K562 (cell line): ENCODE results near the gene FGGY. TPM values are rescaled to one million over a fixed set of nuclear protein-coding genes. Genes with fewer than 3 reads are reported as not detected.

Experiments used
- ATAC-seq: fragments of 200-7000 bp; cut with Tn5 transposase; 3 replicates; pipeline ENCODE4 v1.9.1; 2020; ENCODE audit warnings: moderate library complexity
- BruUV-seq: library from RNA; stranded (reverse); fragments of 400-500 nt; replicated peaks from 2 replicates; lab custom pipeline; 2021; lab: Mats Ljungman, UMichigan
- CTCF ChIA-PET: fragments of 300-600 bp; formaldehyde crosslinking; extraction: SDS; loops from one replicate; lab custom pipeline; 2021; ENCODE audit warnings: low intra/inter-chr PET ratio; lab: Yijun Ruan, JAX
- POLR2A ChIA-PET: fragments of 300-600, 350-650 bp; sonication (Branson Sonifier 250); formaldehyde crosslinking; extraction: SDS; loops from one replicate; lab custom pipeline; 2021; ENCODE audit warnings: antibody characterized with exemption, inconsistent platforms; lab: Yijun Ruan, JAX
- DNase-seq, 4 experiments: peaks; one replicate each; pipeline versions ENCODE4 v3.0.0 to v3.0.0-alpha.2; 2011 to 2018; ENCODE audit warnings: low spot score in 3 of 4, mixed read lengths in 3 of 4; ENCODE audit errors: extremely low read depth in 1 of 4
- FAIRE-seq: peaks from 2 replicates; lab custom pipeline; 2011; peaks lifted over from hg19 to GRCh38; lab: Jason Lieb, UNC
- H2AFZ ChIP-seq: 2 replicates; pipeline ENCODE4 v1.6.0; 2011; ENCODE audit warnings: low read depth, low read length, control low read depth, inconsistent platforms
- H3K27ac ChIP-seq: fragments of 200-600 bp; 3 replicates; pipeline ENCODE4 v1.8.0; 2011; ENCODE audit warnings: low read depth, mild to moderate bottlenecking, control low read depth, inconsistent platforms, low read length, moderate library complexity, mixed read lengths; ENCODE audit errors: extremely low read depth
- H3K27me3 ChIP-seq, 2 experiments: fragments of 300-600 bp in 1 of 2; 2 replicates in 1 of 2; 3 replicates in 1 of 2; pipeline versions ENCODE4 v1.6.0 to v1.8.0; 2011; ENCODE audit warnings: inconsistent platforms in 2 of 2, low read length in 2 of 2, mild to moderate bottlenecking in 1 of 2, mixed read lengths in 1 of 2, moderate library complexity in 1 of 2; ENCODE audit not compliant: control insufficient read depth in 2 of 2, insufficient read depth in 2 of 2
- H3K36me3 ChIP-seq: fragments of 300-600 bp; 3 replicates; pipeline ENCODE4 v1.8.0; 2011; ENCODE audit warnings: mild to moderate bottlenecking, low read length, inconsistent platforms; ENCODE audit not compliant: control insufficient read depth, insufficient read depth
- H3K4me1 ChIP-seq, 2 experiments: fragments of 200-600 bp in 1 of 2; replicated peaks in 1 of 2; 2 replicates in 1 of 2; 3 replicates in 1 of 2; pipeline versions ENCODE4 v1.5.1 to v1.8.0; 2011; ENCODE audit warnings: inconsistent platforms in 2 of 2, low read length in 2 of 2, mild to moderate bottlenecking in 1 of 2, mixed read lengths in 1 of 2, moderate library complexity in 1 of 2; ENCODE audit not compliant: control insufficient read depth in 2 of 2, insufficient read depth in 2 of 2
- H3K4me2 ChIP-seq: 2 replicates; pipeline ENCODE4 v1.6.1; 2011; ENCODE audit warnings: low read length, control low read depth, inconsistent platforms, mixed read lengths; ENCODE audit not compliant: insufficient read depth
- H3K4me3 ChIP-seq: fragments of 200-600 bp; sonication (generic), shearing (Covaris generic); 2 replicates; pipeline ENCODE4 v1.5.1; 2016; ENCODE audit warnings: control low read depth, inconsistent platforms
- H3K79me2 ChIP-seq: fragments of 200-600 bp; 3 replicates; pipeline ENCODE4 v1.8.0; 2011; ENCODE audit warnings: low read length, inconsistent platforms; ENCODE audit not compliant: control insufficient read depth, insufficient read depth
- H3K9ac ChIP-seq, 2 experiments: 2 replicates each; pipeline versions ENCODE4 v1.6.0 to v1.6.1; 2011; ENCODE audit warnings: low read depth in 2 of 2, low read length in 2 of 2, control low read depth in 1 of 2, inconsistent platforms in 1 of 2, mild to moderate bottlenecking in 1 of 2, mixed read lengths in 1 of 2; ENCODE audit not compliant: insufficient read depth in 1 of 2
- H3K9me1 ChIP-seq: one replicate; pipeline ENCODE4 v1.6.0; 2011; ENCODE audit warnings: inconsistent platforms, mild to moderate bottlenecking, low read length, moderate library complexity; ENCODE audit not compliant: control insufficient read depth, insufficient read depth
- H3K9me3 ChIP-seq: replicated peaks from 2 replicates; pipeline ENCODE4 v1.5.1; 2011; ENCODE audit warnings: low read depth, low read length, inconsistent platforms; ENCODE audit not compliant: control insufficient read depth, insufficient read depth
- H4K20me1 ChIP-seq: replicated peaks from 2 replicates; pipeline ENCODE4 v1.6.1; 2011; ENCODE audit warnings: low read length, inconsistent platforms, mixed read lengths; ENCODE audit not compliant: control insufficient read depth, insufficient read depth
- BACH1 ChIP-seq: fragments of 200-800 bp; sonication (Bioruptor generic); IDR thresholded peaks from 2 replicates; pipeline ENCODE4 v1.6.1; 2016; ENCODE audit warnings: missing genetic modification characterization, missing compliant biosample characterization
- EP300 ChIP-seq: IDR thresholded peaks from 2 replicates; pipeline ENCODE4 v1.6.1; 2012; ENCODE audit warnings: low read length, improper control_type of control experiment
- GABPB1 ChIP-seq: sonication (generic); formaldehyde crosslinking; IDR thresholded peaks from 2 replicates; pipeline ENCODE4 v1.8.0; 2022; ENCODE audit warnings: mild to moderate bottlenecking, missing genetic modification reagents
- KDM4B ChIP-seq, 2 experiments: fragments of 450-650 bp in 1 of 2; sonication (generic) in 1 of 2; IDR thresholded peaks; 2 replicates each; pipeline ENCODE4 v1.6.1; 2016 to 2017; ENCODE audit warnings: borderline replicate concordance in 2 of 2, antibody characterized with exemption in 1 of 2, low read depth in 1 of 2, mild to moderate bottlenecking in 1 of 2
- NBN ChIP-seq: fragments of 450-650 bp; IDR thresholded peaks from 2 replicates; pipeline ENCODE4 v1.6.1; 2016; ENCODE audit warnings: low read depth, mild to moderate bottlenecking
- NFRKB ChIP-seq: fragments of 450-650 bp; IDR thresholded peaks from 2 replicates; pipeline ENCODE4 v1.6.1; 2016; ENCODE audit warnings: low read depth
- RHOXF2B ChIP-seq: fragments of 250-450 bp; sonication (Bioruptor Pico); conservative IDR thresholded peaks from 2 replicates; pipeline ENCODE4 v1.5.1; 2021
- SMAD1 ChIP-seq: fragments of 150-350 bp; IDR thresholded peaks from 2 replicates; pipeline ENCODE4 v1.6.1; 2014; ENCODE audit warnings: low read length, low read depth; ENCODE audit not compliant: partially characterized antibody
- SP2 ChIP-seq: IDR thresholded peaks from 2 replicates; pipeline ENCODE4 v1.6.1; 2011; ENCODE audit warnings: mild to moderate bottlenecking, low read depth, low read length, moderate library complexity; ENCODE audit not compliant: poor library complexity, severe bottlenecking; ENCODE audit errors: extremely low read depth
- TEAD2 ChIP-seq: fragments of 450-650 bp; IDR thresholded peaks from 2 replicates; pipeline ENCODE4 v1.6.1; 2016; ENCODE audit warnings: missing genetic modification characterization, control low read depth, missing compliant biosample characterization
- ZNF695 ChIP-seq: fragments of 450-650 bp; formaldehyde crosslinking; IDR thresholded peaks from 2 replicates; pipeline ENCODE4 v1.4.0; 2020; ENCODE audit warnings: mild to moderate bottlenecking, moderate library complexity
- WGBS: fragments of 100-300 bp; shearing (Covaris generic); methylation state at CpG from one replicate; pipeline ENCODE4 v1.1.6; 2016; ENCODE audit warnings: low coverage, mixed read lengths; ENCODE audit not compliant: insufficient coverage; ENCODE audit errors: missing lambda C conversion rate; 5-methylcytosine and 5-hydroxymethylcytosine counted together
- in situ Hi-C: fragments of 300-500 bp; cut with MboI; formaldehyde crosslinking; loops from 4 replicates; pipeline ENCODE4 v1.15.0; 2018; ENCODE audit warnings: inconsistent platforms, mixed read lengths
- intact Hi-C: fragments of 100-400 bp; cut with micrococcal nuclease; formaldehyde crosslinking; loops from 2 replicates; pipeline ENCODE4 v1.14.2; 2022
- polyA plus RNA-seq, 8 experiments: library from polyadenylated mRNA; depleted of rRNA in 4 of 8; stranded (reverse) in 5 of 8; unstranded in 3 of 8; fragments of >200 nt; fragmentation: Nextera tagmentation in 2 of 8; fragmentation: Illumina TruSeq in 1 of 8; extraction: Ambion mirVana in 2 of 8; extraction: Trizol in 1 of 8; gene quantifications; 2 replicates each; pipeline versions ENCODE4 v1.2.1 to v1.2.3, GENCODE V29; 2011 to 2014; ENCODE audit warnings: inconsistent platforms in 1 of 8, missing spikeins in 1 of 8
- total RNA-seq, 7 experiments: library from RNA; depleted of rRNA in 6 of 7; stranded (reverse); fragments of >200 nt in 6 of 7; fragmentation: Illumina TruSeq in 2 of 7; extraction: Trizol in 2 of 7; gene quantifications; 2 replicates each; pipeline versions ENCODE4 v1.2.1 to v1.2.3, GENCODE V29; 2011 to 2021; ENCODE audit warnings: low replicate concordance in 1 of 7
- TF ChIP-seq, protein P1 (sequence below): sonication (generic); formaldehyde crosslinking; IDR thresholded peaks from 2 replicates; pipeline ENCODE4 v1.8.0; 2022; ENCODE audit warnings: missing genetic modification reagents, mild to moderate bottlenecking, borderline replicate concordance

The FGGY gene
- total and polyA plus RNA-seq, 9 of the 15 experiments (the other 6 are each of a cell fraction or from before 2014, with no cell fraction given), result 9.7 to 19.2 (median 12.6) TPM

- FAIRE-seq (no peak), ATAC-seq (no peak), DNase-seq (no peak)
- Histone ChIP-seq H3K27ac (no peak overlapping the region), H3K36me3 (no peaks in the 10 kb centered on the region), H4K20me1 (no peaks in the 10 kb centered on the region; the same call in 1 of the 2 replicates), H3K4me2 (no peak overlapping the region), H3K79me2 (no peaks in the 10 kb centered on the region), H3K27me3 (peaks cover 0 to 3% of the 10 kb centered on the region in 2 experiments; a peak in 1 of 5 replicates), H2AFZ (no peak overlapping the region), H3K9ac (no peak overlapping the region), H3K4me3 (no peak overlapping the region), H3K4me1 (peaks cover 0 to 10% of the 10 kb centered on the region in 2 experiments; a peak in 3 of 5 replicates), H3K9me1 (no peaks in the 10 kb centered on the region), H3K9me3 (no peaks in the 10 kb centered on the region)
- CTCF ChIA-PET, result no interaction called here
- intact Hi-C loops (no loop called here), in situ Hi-C loops (no loop called here)
- no TSS peak for BruUV-seq
- POLR2A ChIA-PET, result interaction anchor here (0.5 kb wide), 1 partner anchor 71 kb away, joined by 3 read pairs; no protein-coding TSS in a partner anchor
- 0% methylated on average over 1 of the region's 1 CpG for WGBS
- no peak for TF ChIP-seq NFRKB
These were observed 102.7 kb downstream of the FGGY start for GRCh38 chr1:59399642-59400041.

- TF ChIP-seq TEAD2 (tag), result no peak
- TF ChIP-seq GABPB1 (CRISPR knock-in tag), result no peak
- no peak for TF ChIP-seq SMAD1
- TF ChIP-seq ZNF695 (CRISPR knock-in tag), result no peak
- TF ChIP-seq, protein P1, sequence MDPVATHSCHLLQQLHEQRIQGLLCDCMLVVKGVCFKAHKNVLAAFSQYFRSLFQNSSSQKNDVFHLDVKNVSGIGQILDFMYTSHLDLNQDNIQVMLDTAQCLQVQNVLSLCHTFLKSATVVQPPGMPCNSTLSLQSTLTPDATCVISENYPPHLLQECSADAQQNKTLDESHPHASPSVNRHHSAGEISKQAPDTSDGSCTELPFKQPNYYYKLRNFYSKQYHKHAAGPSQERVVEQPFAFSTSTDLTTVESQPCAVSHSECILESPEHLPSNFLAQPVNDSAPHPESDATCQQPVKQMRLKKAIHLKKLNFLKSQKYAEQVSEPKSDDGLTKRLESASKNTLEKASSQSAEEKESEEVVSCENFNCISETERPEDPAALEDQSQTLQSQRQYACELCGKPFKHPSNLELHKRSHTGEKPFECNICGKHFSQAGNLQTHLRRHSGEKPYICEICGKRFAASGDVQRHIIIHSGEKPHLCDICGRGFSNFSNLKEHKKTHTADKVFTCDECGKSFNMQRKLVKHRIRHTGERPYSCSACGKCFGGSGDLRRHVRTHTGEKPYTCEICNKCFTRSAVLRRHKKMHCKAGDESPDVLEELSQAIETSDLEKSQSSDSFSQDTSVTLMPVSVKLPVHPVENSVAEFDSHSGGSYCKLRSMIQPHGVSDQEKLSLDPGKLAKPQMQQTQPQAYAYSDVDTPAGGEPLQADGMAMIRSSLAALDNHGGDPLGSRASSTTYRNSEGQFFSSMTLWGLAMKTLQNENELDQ (CRISPR knock-in tag), result no peak
- TF ChIP-seq BACH1 (tag), result no peak
- no peak for TF ChIP-seq NBN
- TF ChIP-seq EP300, result no peak
- no peak for TF ChIP-seq KDM4B (IDR thresholded peaks at IDR 0.05; ENCODE audit: borderline replicate concordance in 2 of 2, low read depth in 1 of 2)
- TF ChIP-seq SP2, result no peak
- TF ChIP-seq RHOXF2B (CRISPR knock-in tag), result no peak
- H3K9me1 ChIP-seq, result no peaks in the 10 kb centered on the region
- H3K27me3 ChIP-seq, result peaks cover 0 to 5% of the 10 kb centered on the region in 2 experiments; a peak in 1 of 5 replicates
- ChIA-PET POLR2A (no interaction called here), CTCF (no interaction called here)
- no peaks in the 10 kb centered on the region; a peak in 1 of 5 replicates for H3K4me1 ChIP-seq
- H3K27ac ChIP-seq, result no peak overlapping the region
- in situ Hi-C loops (no loop called here), intact Hi-C loops (no loop called here)
- 15% methylated on average over 3 of the region's 3 CpGs for WGBS
- no peaks in the 10 kb centered on the region; the same call in 1 of the 2 replicates for H4K20me1 ChIP-seq
- H3K4me2 ChIP-seq, result no peak overlapping the region
- DNase-seq (no peak), ATAC-seq (no peak), FAIRE-seq (no peak)
- no peak overlapping the region for H2AFZ ChIP-seq
- no peaks in the 10 kb centered on the region for H3K9me3 ChIP-seq
- no peaks in the 10 kb centered on the region for H3K36me3 ChIP-seq
- no TSS peak for BruUV-seq
- no peak overlapping the region for H3K9ac ChIP-seq
- H3K79me2 ChIP-seq, result no peaks in the 10 kb centered on the region
- no peak overlapping the region for H3K4me3 ChIP-seq
These were observed 104.7 kb downstream of the FGGY start for GRCh38 chr1:59401581-59401980.
